Colonic mucosa (tissue), 4 donors: ENCODE measurements around the gene TMEM222. TPM values are rescaled to one million over a fixed set of nuclear protein-coding genes. Genes with fewer than 3 reads are reported as not detected.

ENCODE experiments used
- DNase-seq: peaks from one replicate; pipeline ENCODE4 v3.0.0-alpha.2; 2020
- H3K27ac ChIP-seq: fragments of 200-600 bp; one replicate; pipeline ENCODE4 v1.8.0; 2021
- H3K27me3 ChIP-seq: fragments of 200-600 bp; one replicate; pipeline ENCODE4 v1.8.0; 2021
- H3K36me3 ChIP-seq: fragments of 200-600 bp; one replicate; pipeline ENCODE4 v1.8.0; 2021
- H3K4me1 ChIP-seq: fragments of 200-600 bp; one replicate; pipeline ENCODE4 v1.8.0; 2021; ENCODE audit warnings: mild to moderate bottlenecking
- H3K4me3 ChIP-seq: fragments of 200-600 bp; one replicate; pipeline ENCODE4 v1.8.0; 2021
- H3K9ac ChIP-seq, 2 donors: one replicate each; pipeline ENCODE4 v1.7.0; 2013; ENCODE audit warnings: control low read depth in 2 of 2, low read depth in 2 of 2, low read length in 2 of 2
- H3K9me3 ChIP-seq: fragments of 200-600 bp; one replicate; pipeline ENCODE4 v1.8.0; 2021
- CTCF ChIP-seq: fragments of 200-600 bp; IDR thresholded peaks from one replicate; pipeline ENCODE4 v1.8.0; 2022; ENCODE audit warnings: antibody characterized with exemption, mild to moderate bottlenecking
- intact Hi-C: fragments of 100-400 bp; cut with DNase I; formaldehyde crosslinking; loops from one replicate; pipeline ENCODE4 v1.14.1; 2022
- total RNA-seq, 2 donors: library from RNA; stranded (reverse); fragmentation: NEBNext Ultra II Directional in 1 of 2; extraction: Animal tissue kit (Norgen Biotek cat#: 25700) in 1 of 2; gene quantifications; one replicate each; pipeline ENCODE4 v1.2.1, GENCODE V29; 2021
- donor health status: healthy.
- donor health status: DM: no; HTN: no; CAD: no.
- donor health status: DM: no; HTN: no; CAD: no.

Gene TMEM222
- total RNA-seq, 2 donors from 2014 or later: 28.6 to 35.4 TPM

GRCh38 chr1:27353166-27353565, 31.2 kb downstream of the TMEM222 start:
- no peak overlapping the region for H3K9ac ChIP-seq
- TF ChIP-seq CTCF: no peak
- H3K27me3 ChIP-seq: no peaks in the 10 kb centered on the region
- H3K4me3 ChIP-seq: no peak overlapping the region
- no peak overlapping the region for H3K27ac ChIP-seq
- no peaks in the 10 kb centered on the region for H3K36me3 ChIP-seq
- intact Hi-C loops: no loop called here
- DNase-seq: no peak
- peaks cover 27% of the 10 kb centered on the region for H3K4me1 ChIP-seq
- no peaks in the 10 kb centered on the region for H3K9me3 ChIP-seq

DNA sequence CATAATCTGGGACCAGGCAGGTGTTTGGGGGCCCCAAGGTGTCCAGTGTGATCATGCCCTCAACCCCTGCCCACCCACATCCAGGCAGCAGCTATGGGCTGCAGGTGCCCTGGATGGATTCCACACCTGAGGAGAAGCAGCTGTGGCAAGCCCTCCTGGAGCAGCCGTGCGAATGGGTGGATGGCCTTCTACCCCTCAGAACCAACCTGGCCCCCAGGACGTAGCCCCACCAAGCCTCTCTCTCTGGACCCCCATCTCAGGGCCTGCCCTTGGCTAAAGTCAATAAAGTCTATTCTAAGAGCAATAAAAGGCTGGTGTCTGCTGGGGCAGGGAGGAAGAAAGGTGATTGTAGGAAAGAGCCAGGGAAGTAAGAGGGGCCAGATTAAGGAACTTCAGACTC, 31.7 kb downstream of the TMEM222 start:
- H3K27me3 ChIP-seq: no peaks in the 10 kb centered on the region
- DNase-seq: no peak
- H3K9ac ChIP-seq: no peak overlapping the region
- peaks cover 27% of the 10 kb centered on the region for H3K4me1 ChIP-seq
- no peak for TF ChIP-seq CTCF
- H3K9me3 ChIP-seq: no peaks in the 10 kb centered on the region
- no peak overlapping the region for H3K27ac ChIP-seq
- H3K36me3 ChIP-seq: no peaks in the 10 kb centered on the region
- intact Hi-C loops: no loop called here
- H3K4me3 ChIP-seq: no peak overlapping the region

GRCh38 chr1:27355683-27356082, 33.7 kb downstream of the TMEM222 start:
- Histone ChIP-seq H3K9ac (no peak overlapping the region), H3K4me1 (peaks cover 19% of the 10 kb centered on the region), H3K27me3 (no peaks in the 10 kb centered on the region), H3K36me3 (no peaks in the 10 kb centered on the region), H3K9me3 (no peaks in the 10 kb centered on the region), H3K27ac (no peak overlapping the region), H3K4me3 (no peak overlapping the region)
- intact Hi-C loops: no loop called here
- TF ChIP-seq CTCF: no peak
- DNase-seq: no peak

DNA sequence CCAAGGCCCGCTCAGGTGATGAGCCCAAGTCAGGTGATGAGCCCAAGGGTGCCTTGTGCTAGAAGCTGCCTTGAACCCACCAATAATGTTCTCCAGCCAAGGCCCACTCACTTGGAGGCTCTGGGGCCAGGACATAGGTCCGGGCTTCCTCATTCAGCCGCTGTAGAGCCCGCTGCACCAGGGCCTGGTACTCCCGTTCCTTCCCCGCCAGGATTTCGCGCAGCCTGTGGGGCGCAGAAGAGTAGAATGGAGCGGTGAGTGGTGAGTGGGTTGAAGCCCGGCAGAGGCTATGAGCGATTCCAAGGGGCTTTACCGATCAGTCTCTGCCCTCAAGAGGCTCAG, 34.3 kb downstream of the TMEM222 start:
- Histone ChIP-seq H3K9ac (no peak overlapping the region), H3K4me1 (peaks cover 14% of the 10 kb centered on the region), H3K9me3 (no peaks in the 10 kb centered on the region), H3K36me3 (no peaks in the 10 kb centered on the region), H3K27ac (no peak overlapping the region), H3K4me3 (no peak overlapping the region), H3K27me3 (no peaks in the 10 kb centered on the region)
- intact Hi-C loops: no loop called here
- DNase-seq: no peak
- no peak for TF ChIP-seq CTCF

- Histone ChIP-seq H3K9ac (peak overlapping the region; percentile 48 to 68), H3K27ac (peak overlapping the region; percentile 26), H3K4me3 (peak overlapping the region; percentile 14), H3K4me1 (peaks cover 13% of the 10 kb centered on the region), H3K9me3 (no peaks in the 10 kb centered on the region), H3K36me3 (no peaks in the 10 kb centered on the region), H3K27me3 (no peaks in the 10 kb centered on the region)
- DNase-seq: peak; percentile 90
- intact Hi-C loops: no loop called here
- no peak for TF ChIP-seq CTCF
Observed at GRCh38 chr1:27356619-27357280, 34.8 kb downstream of the TMEM222 start.
